ENCODE measurements around the gene GRHPR.
"Not testable (repeated sequence)": the region's sequence is repeated elsewhere in the genome, so short reads cannot be mapped to it uniquely, and the experiment has no call there.

Gene GRHPR

GRCh38 chr9:37395663-37396062 lies 26.8 kb upstream of the GRHPR start:
- H4K20me1 ChIP-seq (ENCODE audit: low read depth, low read length): no peaks in the 10 kb centered on the region
- H3K9me3 ChIP-seq (ENCODE audit: insufficient read depth, low read length): no peaks in the 10 kb centered on the region
- peak overlapping the region; percentile 62 for H3K4me2 ChIP-seq (ENCODE audit: low read depth, low read length, poor library complexity, severe bottlenecking)
- TF ChIP-seq CTCF (IDR thresholded peaks at IDR 0.05; ENCODE audit: insufficient read depth, low read length, poor library complexity, severe bottlenecking) (no peak), EZH2phosphoT487 (conservative IDR thresholded peaks at IDR 0.05; ENCODE audit: low read length) (no peak)
- no peaks in the 10 kb centered on the region for H3K9me2 ChIP-seq (replicated peaks; ENCODE audit: insufficient read depth, low read length)
- H3K79me2 ChIP-seq (ENCODE audit: insufficient read depth, low read length): peaks cover 12% of the 10 kb centered on the region; the same call in 1 of the 2 replicates
- H3K27ac ChIP-seq (ENCODE audit: low read depth, low read length): peak overlapping the region; percentile 95
- no peaks in the 10 kb centered on the region for H3K36me3 ChIP-seq (ENCODE audit: low read length)
- no peak overlapping the region for H2AFZ ChIP-seq (ENCODE audit: low read depth, low read length, severe bottlenecking)
- peaks cover 95% of the 10 kb centered on the region for H3F3A ChIP-seq (ENCODE audit: insufficient read depth)
- peak overlapping the region; percentile 7 for H3K4me3 ChIP-seq (ENCODE audit: insufficient read depth, low read length, poor library complexity, severe bottlenecking)
- H3K27me3 ChIP-seq (ENCODE audit: low read length): no peaks in the 10 kb centered on the region
- peak overlapping the region; percentile 83 for H3K9ac ChIP-seq (ENCODE audit: low read length)

- H3K27me3 ChIP-seq (ENCODE audit: low read length): not testable (repeated sequence)
- Histone ChIP-seq H3F3A (ENCODE audit: insufficient read depth) (peaks cover 96% of the 10 kb centered on the region), H3K4me2 (ENCODE audit: low read depth, low read length, poor library complexity, severe bottlenecking) (peak overlapping the region; percentile 62)
Measured at GRCh38 chr9:37397948-37398347, 24.5 kb upstream of the GRHPR start.

GRCh38 chr9:37398464-37399025 lies 24.0 kb upstream of the GRHPR start:
- H3K27me3 ChIP-seq (ENCODE audit: low read length): no peaks in the 10 kb centered on the region
- H3K9me3 ChIP-seq (ENCODE audit: insufficient read depth, low read length): no peaks in the 10 kb centered on the region
- TF ChIP-seq CTCF (IDR thresholded peaks at IDR 0.05; ENCODE audit: insufficient read depth, low read length, poor library complexity, severe bottlenecking) (no peak), EZH2phosphoT487 (conservative IDR thresholded peaks at IDR 0.05; ENCODE audit: low read length) (no peak)
- no peaks in the 10 kb centered on the region for H3K9me2 ChIP-seq (replicated peaks; ENCODE audit: insufficient read depth, low read length)
- H3K79me2 ChIP-seq (ENCODE audit: insufficient read depth, low read length): peaks cover 18% of the 10 kb centered on the region; the same call in 1 of the 2 replicates
- peak overlapping the region; percentile 17 for H3K4me3 ChIP-seq (ENCODE audit: insufficient read depth, low read length, poor library complexity, severe bottlenecking)
- no peaks in the 10 kb centered on the region for H3K36me3 ChIP-seq (ENCODE audit: low read length)
- no peaks in the 10 kb centered on the region for H4K20me1 ChIP-seq (ENCODE audit: low read depth, low read length)
- peak overlapping the region; percentile 83 for H3K9ac ChIP-seq (ENCODE audit: low read length)
- no peak overlapping the region for H2AFZ ChIP-seq (ENCODE audit: low read depth, low read length, severe bottlenecking)
- peaks cover 96% of the 10 kb centered on the region for H3F3A ChIP-seq (ENCODE audit: insufficient read depth)
- H3K27ac ChIP-seq (ENCODE audit: low read depth, low read length): peak overlapping the region; percentile 95
- H3K4me2 ChIP-seq (ENCODE audit: low read depth, low read length, poor library complexity, severe bottlenecking): peak overlapping the region; percentile 62

More at GRCh38 chr9:37397948-37398347, 24.5 kb upstream of the GRHPR start:
- not testable (repeated sequence) for H4K20me1 ChIP-seq (ENCODE audit: low read depth, low read length); H3K36me3 ChIP-seq (ENCODE audit: low read length); H2AFZ ChIP-seq (ENCODE audit: low read depth, low read length, severe bottlenecking); H3K9me3 ChIP-seq (ENCODE audit: insufficient read depth, low read length); H3K9me2 ChIP-seq (replicated peaks; ENCODE audit: insufficient read depth, low read length)
- H3K27ac ChIP-seq (ENCODE audit: low read depth, low read length): peak overlapping the region; percentile 95
- peak overlapping the region; percentile 83 for H3K9ac ChIP-seq (ENCODE audit: low read length)
- H3K4me3 ChIP-seq (ENCODE audit: insufficient read depth, low read length, poor library complexity, severe bottlenecking): peak overlapping the region; percentile 29
- H3K79me2 ChIP-seq (ENCODE audit: insufficient read depth, low read length): peaks cover 18% of the 10 kb centered on the region; the same call in 1 of the 2 replicates

- peak overlapping the region; percentile 62 for H3K4me2 ChIP-seq (ENCODE audit: low read depth, low read length, poor library complexity, severe bottlenecking)
- peak overlapping the region; percentile 17 for H3K4me3 ChIP-seq (ENCODE audit: insufficient read depth, low read length, poor library complexity, severe bottlenecking)
- peaks cover 18% of the 10 kb centered on the region; the same call in 1 of the 2 replicates for H3K79me2 ChIP-seq (ENCODE audit: insufficient read depth, low read length)
- peak overlapping the region; percentile 83 for H3K9ac ChIP-seq (ENCODE audit: low read length)
- no peaks in the 10 kb centered on the region for H3K27me3 ChIP-seq (ENCODE audit: low read length)
- no peaks in the 10 kb centered on the region for H3K36me3 ChIP-seq (ENCODE audit: low read length)
- H4K20me1 ChIP-seq (ENCODE audit: low read depth, low read length): no peaks in the 10 kb centered on the region
- H3F3A ChIP-seq (ENCODE audit: insufficient read depth): peaks cover 97% of the 10 kb centered on the region
- no peaks in the 10 kb centered on the region for H3K9me2 ChIP-seq (replicated peaks; ENCODE audit: insufficient read depth, low read length)
- peak overlapping the region; percentile 95 for H3K27ac ChIP-seq (ENCODE audit: low read depth, low read length)
- no peaks in the 10 kb centered on the region for H3K9me3 ChIP-seq (ENCODE audit: insufficient read depth, low read length)
- H2AFZ ChIP-seq (ENCODE audit: low read depth, low read length, severe bottlenecking): no peak overlapping the region
- TF ChIP-seq EZH2phosphoT487 (conservative IDR thresholded peaks at IDR 0.05; ENCODE audit: low read length): no peak
- no peak for TF ChIP-seq CTCF (IDR thresholded peaks at IDR 0.05; ENCODE audit: insufficient read depth, low read length, poor library complexity, severe bottlenecking)
Measured at GRCh38 chr9:37399336-37399735, 23.2 kb upstream of the GRHPR start.
